Measurements from ENCODE around the gene ARHGEF25.
"Not testable (repeated sequence)": the region's sequence is repeated elsewhere in the genome, so short reads cannot be mapped to it uniquely, and the experiment has no call there.

The ARHGEF25 gene

GRCh38 chr12:57611108-57611826, at the start of gene ARHGEF25:
Gene ARHGEF25, plus strand, starts transcription at chr12:57611435. Its CDS starts 460 bp downstream, at chr12:57611895.
- no peak for DNase-seq (ENCODE audit: low read depth in 2 of 2, low spot score in 1 of 2)

- DNase-seq (ENCODE audit: low read depth in 2 of 2, low spot score in 1 of 2) = no peak
These were observed 47.9 kb upstream of the ARHGEF25 start for GRCh38 chr12:57563358-57563757.

- DNase-seq (ENCODE audit: low read depth in 2 of 2, low spot score in 1 of 2) = no peak
These were observed 47.0 kb upstream of the ARHGEF25 start for GRCh38 chr12:57564178-57564740.

GRCh38 chr12:57568838-57569237, 42.4 kb upstream of the ARHGEF25 start:
- no peak for DNase-seq (ENCODE audit: low read depth in 2 of 2, low spot score in 1 of 2)

GRCh38 chr12:57569858-57570257, 41.4 kb upstream of the ARHGEF25 start:
- no peak for DNase-seq (ENCODE audit: low read depth in 2 of 2, low spot score in 1 of 2)

- DNase-seq (ENCODE audit: low read depth in 2 of 2, low spot score in 1 of 2) = not testable (repeated sequence)
These were observed 40.8 kb upstream of the ARHGEF25 start for GRCh38 chr12:57570438-57570837.

GRCh38 chr12:57571926-57572762, 39.1 kb upstream of the ARHGEF25 start:
- no peak for DNase-seq (ENCODE audit: low read depth in 2 of 2, low spot score in 1 of 2)

- DNase-seq (ENCODE audit: low read depth in 2 of 2, low spot score in 1 of 2) = no peak
These were observed 36.4 kb upstream of the ARHGEF25 start for GRCh38 chr12:57574795-57575194.

GRCh38 chr12:57575771-57576612, 35.2 kb upstream of the ARHGEF25 start:
- DNase-seq (ENCODE audit: low read depth in 2 of 2, low spot score in 1 of 2) = no peak

GRCh38 chr12:57576613-57577160, 34.5 kb upstream of the ARHGEF25 start:
- DNase-seq (ENCODE audit: low read depth in 2 of 2, low spot score in 1 of 2) = no peak

GRCh38 chr12:57577981-57578758, 33.1 kb upstream of the ARHGEF25 start:
- DNase-seq (ENCODE audit: low read depth in 2 of 2, low spot score in 1 of 2) = no peak

- no peak for DNase-seq (ENCODE audit: low read depth in 2 of 2, low spot score in 1 of 2)
These were observed 32.2 kb upstream of the ARHGEF25 start for GRCh38 chr12:57579011-57579410.

GRCh38 chr12:57579677-57580465, 31.4 kb upstream of the ARHGEF25 start:
- no peak for DNase-seq (ENCODE audit: low read depth in 2 of 2, low spot score in 1 of 2)

GRCh38 chr12:57580466-57580795, 30.8 kb upstream of the ARHGEF25 start:
- DNase-seq (ENCODE audit: low read depth in 2 of 2, low spot score in 1 of 2) = no peak

- DNase-seq (ENCODE audit: low read depth in 2 of 2, low spot score in 1 of 2) = no peak
These were observed 29.4 kb upstream of the ARHGEF25 start for GRCh38 chr12:57581802-57582201.

GRCh38 chr12:57582440-57582839, 28.8 kb upstream of the ARHGEF25 start:
- DNase-seq (ENCODE audit: low read depth in 2 of 2, low spot score in 1 of 2) = no peak

- DNase-seq (ENCODE audit: low read depth in 2 of 2, low spot score in 1 of 2) = peak; percentile 31 to 47
These were observed 28.0 kb upstream of the ARHGEF25 start for GRCh38 chr12:57583008-57583831.

- no peak for DNase-seq (ENCODE audit: low read depth in 2 of 2, low spot score in 1 of 2)
These were observed 27.2 kb upstream of the ARHGEF25 start for GRCh38 chr12:57584050-57584449.
